ENCODE measurements around the gene FN1.

GRCh38 chr2:215429424-215429823, 6.4 kb downstream of the FN1 start:
- TF ChIP-seq POLR2AphosphoS5 (IDR thresholded peaks at IDR 0.05) = no peak
- no peak for TF ChIP-seq POLR2A (IDR thresholded peaks at IDR 0.05)

Measured in prostate gland (tissue), 1 donor.